ENCODE results near the gene SLC49A4.

SLC49A4 gene

GRCh38 chr3:122916084-122916483 lies 121.2 kb downstream of the SLC49A4 start:
- no peak overlapping the region for H2BK120ac ChIP-seq (ENCODE audit: low read depth, low read length)
- no peak overlapping the region for H2AFZ ChIP-seq (ENCODE audit: low read length)
- no peak overlapping the region for H2BK5ac ChIP-seq (ENCODE audit: low read length)
- DNase-seq (ENCODE audit: low spot score), result no peak
- H3K4me3 ChIP-seq (ENCODE audit: low read length in 2 of 2), result no peak overlapping the region
- H3K9ac ChIP-seq (ENCODE audit: low read depth, low read length, poor library complexity), result no peak overlapping the region
- no peaks in the 10 kb centered on the region for H3K9me3 ChIP-seq (replicated peaks in 1 of 2; ENCODE audit: control insufficient read depth in 2 of 2, insufficient read depth in 1 of 2, low read depth in 1 of 2, low read length in 2 of 2)
- no peak overlapping the region for H3K4me2 ChIP-seq (ENCODE audit: insufficient read depth, low read length, poor library complexity, severe bottlenecking)
- no peak overlapping the region for H3K23ac ChIP-seq (ENCODE audit: low read depth, low read length, poor library complexity)
- H2AK5ac ChIP-seq (ENCODE audit: low read depth, low read length), result no peak overlapping the region
- H3K27ac ChIP-seq (replicated peaks; ENCODE audit: low read length), result no peak overlapping the region
- peaks cover 0 to 2% (median 0%) of the 10 kb centered on the region in 3 experiments for H3K27me3 ChIP-seq (ENCODE audit: control insufficient read depth in 3 of 3, insufficient read depth in 3 of 3, low read depth in 1 of 3, low read length in 3 of 3)
- no peak overlapping the region for H3K18ac ChIP-seq (ENCODE audit: low read length)
- no peak overlapping the region for H4K91ac ChIP-seq (ENCODE audit: low read depth, low read length, poor library complexity)
- H3K14ac ChIP-seq (ENCODE audit: low read length), result no peak overlapping the region
- H2BK12ac ChIP-seq (ENCODE audit: low read length), result no peak overlapping the region
- H2BK15ac ChIP-seq (ENCODE audit: low read length), result no peak overlapping the region
- no peak overlapping the region for H3K4ac ChIP-seq (ENCODE audit: low read length)
- H3K79me1 ChIP-seq (ENCODE audit: low read depth, low read length), result no peaks in the 10 kb centered on the region
- H4K8ac ChIP-seq (ENCODE audit: low read depth, low read length), result no peak overlapping the region
- no peaks in the 10 kb centered on the region for H3K4me1 ChIP-seq (ENCODE audit: control insufficient read depth in 2 of 2, insufficient read depth in 1 of 2, low read depth in 1 of 2, low read length in 2 of 2)
- WGBS, 2 donors (ENCODE audit: extremely low coverage in 2 of 2, insufficient read length in 2 of 2, insufficient replicate concordance in 1 of 2), result no CpG with 5 or more reads among the region's 4 CpGs
- H3K36me3 ChIP-seq (replicated peaks in 1 of 2; ENCODE audit: control insufficient read depth in 2 of 2, insufficient read depth in 2 of 2, low read length in 2 of 2), result peaks cover 0 to 100% of the 10 kb centered on the region in 2 donors

DNA sequence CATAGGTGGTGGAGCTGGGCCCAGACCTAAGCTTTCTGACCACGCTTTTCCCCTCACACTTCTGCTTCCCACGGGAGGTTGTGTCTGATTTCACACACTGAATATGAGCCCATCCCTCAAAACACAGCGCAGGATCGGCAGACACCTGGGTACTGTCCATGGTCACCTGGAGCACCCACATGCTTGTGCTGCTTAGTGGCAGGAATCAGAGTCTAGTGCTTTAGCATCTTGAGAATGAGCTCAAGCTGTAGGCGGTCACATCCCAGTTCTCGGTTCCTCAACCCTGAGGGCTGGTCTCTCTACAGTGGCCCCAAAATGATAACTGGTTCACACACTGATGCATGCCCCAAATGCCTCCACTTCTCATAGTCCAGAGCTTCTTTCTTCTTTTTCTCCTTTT lies 121.7 kb downstream of the SLC49A4 start:
- no peak overlapping the region for H3K23ac ChIP-seq (ENCODE audit: low read depth, low read length, poor library complexity)
- peaks cover 0 to 2% (median 0%) of the 10 kb centered on the region in 3 experiments for H3K27me3 ChIP-seq (ENCODE audit: control insufficient read depth in 3 of 3, insufficient read depth in 3 of 3, low read depth in 1 of 3, low read length in 3 of 3)
- no peak overlapping the region for H2AK5ac ChIP-seq (ENCODE audit: low read depth, low read length)
- no peak overlapping the region for H2BK12ac ChIP-seq (ENCODE audit: low read length)
- no peak overlapping the region for H2BK15ac ChIP-seq (ENCODE audit: low read length)
- H3K9ac ChIP-seq (ENCODE audit: low read depth, low read length, poor library complexity), result no peak overlapping the region
- no peak overlapping the region for H2BK120ac ChIP-seq (ENCODE audit: low read depth, low read length)
- H3K36me3 ChIP-seq (replicated peaks in 1 of 2; ENCODE audit: control insufficient read depth in 2 of 2, insufficient read depth in 2 of 2, low read length in 2 of 2), result peaks cover 0 to 100% of the 10 kb centered on the region in 2 donors
- no peak overlapping the region for H4K91ac ChIP-seq (ENCODE audit: low read depth, low read length, poor library complexity)
- H3K4me2 ChIP-seq (ENCODE audit: insufficient read depth, low read length, poor library complexity, severe bottlenecking), result no peak overlapping the region
- no peak overlapping the region for H3K27ac ChIP-seq (replicated peaks; ENCODE audit: low read length)
- DNase-seq (ENCODE audit: low spot score), result no peak
- H3K4me1 ChIP-seq (ENCODE audit: control insufficient read depth in 2 of 2, insufficient read depth in 1 of 2, low read depth in 1 of 2, low read length in 2 of 2), result no peaks in the 10 kb centered on the region
- H3K4me3 ChIP-seq (ENCODE audit: low read length in 2 of 2), result no peak overlapping the region
- no peak overlapping the region for H3K4ac ChIP-seq (ENCODE audit: low read length)
- WGBS, 2 donors (ENCODE audit: extremely low coverage in 2 of 2, insufficient read length in 2 of 2, insufficient replicate concordance in 1 of 2), result no CpG with 5 or more reads among the region's 6 CpGs
- no peaks in the 10 kb centered on the region for H3K79me1 ChIP-seq (ENCODE audit: low read depth, low read length)
- H2BK5ac ChIP-seq (ENCODE audit: low read length), result no peak overlapping the region
- no peak overlapping the region for H3K14ac ChIP-seq (ENCODE audit: low read length)
- no peak overlapping the region for H3K18ac ChIP-seq (ENCODE audit: low read length)
- H2AFZ ChIP-seq (ENCODE audit: low read length), result no peak overlapping the region
- H3K9me3 ChIP-seq (replicated peaks in 1 of 2; ENCODE audit: control insufficient read depth in 2 of 2, insufficient read depth in 1 of 2, low read depth in 1 of 2, low read length in 2 of 2), result no peaks in the 10 kb centered on the region
- H4K8ac ChIP-seq (ENCODE audit: low read depth, low read length), result no peak overlapping the region

DNA sequence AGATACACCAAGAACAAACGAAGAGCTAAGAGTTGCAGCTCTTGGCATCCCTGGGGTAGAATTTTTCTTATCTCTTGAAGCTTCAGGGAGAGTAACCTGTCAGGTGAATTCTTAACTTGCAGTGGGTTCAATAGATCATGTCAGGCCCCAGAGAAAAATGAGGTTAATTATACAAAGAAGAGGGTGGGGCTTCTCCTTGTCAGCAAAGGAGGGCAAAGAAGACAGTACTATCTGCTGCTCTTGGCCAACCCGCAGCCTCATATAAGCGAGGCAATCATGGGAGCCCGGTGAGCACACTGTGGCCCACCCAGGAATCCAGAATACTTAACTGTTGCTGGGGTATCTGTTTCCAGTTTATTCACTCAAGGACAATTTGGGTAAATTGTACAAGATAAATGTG lies 122.5 kb downstream of the SLC49A4 start:
- no peak overlapping the region for H2BK120ac ChIP-seq (ENCODE audit: low read depth, low read length)
- H2BK5ac ChIP-seq (ENCODE audit: low read length), result no peak overlapping the region
- no peak overlapping the region for H4K91ac ChIP-seq (ENCODE audit: low read depth, low read length, poor library complexity)
- peaks cover 0 to 100% of the 10 kb centered on the region in 2 donors for H3K36me3 ChIP-seq (replicated peaks in 1 of 2; ENCODE audit: control insufficient read depth in 2 of 2, insufficient read depth in 2 of 2, low read length in 2 of 2)
- no peak overlapping the region for H2AK5ac ChIP-seq (ENCODE audit: low read depth, low read length)
- DNase-seq (ENCODE audit: low spot score), result no peak
- H3K4me1 ChIP-seq (ENCODE audit: control insufficient read depth in 2 of 2, insufficient read depth in 1 of 2, low read depth in 1 of 2, low read length in 2 of 2), result peaks cover 0 to 2% of the 10 kb centered on the region in 2 donors
- no peak overlapping the region for H3K4me3 ChIP-seq (ENCODE audit: low read length in 2 of 2)
- no peak overlapping the region for H3K14ac ChIP-seq (ENCODE audit: low read length)
- H3K4ac ChIP-seq (ENCODE audit: low read length), result no peak overlapping the region
- H3K18ac ChIP-seq (ENCODE audit: low read length), result no peak overlapping the region
- H3K4me2 ChIP-seq (ENCODE audit: insufficient read depth, low read length, poor library complexity, severe bottlenecking), result no peak overlapping the region
- no peak overlapping the region for H3K27ac ChIP-seq (replicated peaks; ENCODE audit: low read length)
- H4K8ac ChIP-seq (ENCODE audit: low read depth, low read length), result no peak overlapping the region
- H2BK15ac ChIP-seq (ENCODE audit: low read length), result no peak overlapping the region
- WGBS, 2 donors (ENCODE audit: extremely low coverage in 2 of 2, insufficient read length in 2 of 2, insufficient replicate concordance in 1 of 2), result no CpG with 5 or more reads among the region's 4 CpGs
- H3K27me3 ChIP-seq (ENCODE audit: control insufficient read depth in 3 of 3, insufficient read depth in 3 of 3, low read depth in 1 of 3, low read length in 3 of 3), result peaks cover 0 to 6% (median 0%) of the 10 kb centered on the region in 3 experiments
- no peaks in the 10 kb centered on the region for H3K79me1 ChIP-seq (ENCODE audit: low read depth, low read length)
- no peak overlapping the region for H2AFZ ChIP-seq (ENCODE audit: low read length)
- no peak overlapping the region for H3K23ac ChIP-seq (ENCODE audit: low read depth, low read length, poor library complexity)
- no peak overlapping the region for H2BK12ac ChIP-seq (ENCODE audit: low read length)
- H3K9me3 ChIP-seq (replicated peaks in 1 of 2; ENCODE audit: control insufficient read depth in 2 of 2, insufficient read depth in 1 of 2, low read depth in 1 of 2, low read length in 2 of 2), result no peaks in the 10 kb centered on the region
- H3K9ac ChIP-seq (ENCODE audit: low read depth, low read length, poor library complexity), result no peak overlapping the region

DNA sequence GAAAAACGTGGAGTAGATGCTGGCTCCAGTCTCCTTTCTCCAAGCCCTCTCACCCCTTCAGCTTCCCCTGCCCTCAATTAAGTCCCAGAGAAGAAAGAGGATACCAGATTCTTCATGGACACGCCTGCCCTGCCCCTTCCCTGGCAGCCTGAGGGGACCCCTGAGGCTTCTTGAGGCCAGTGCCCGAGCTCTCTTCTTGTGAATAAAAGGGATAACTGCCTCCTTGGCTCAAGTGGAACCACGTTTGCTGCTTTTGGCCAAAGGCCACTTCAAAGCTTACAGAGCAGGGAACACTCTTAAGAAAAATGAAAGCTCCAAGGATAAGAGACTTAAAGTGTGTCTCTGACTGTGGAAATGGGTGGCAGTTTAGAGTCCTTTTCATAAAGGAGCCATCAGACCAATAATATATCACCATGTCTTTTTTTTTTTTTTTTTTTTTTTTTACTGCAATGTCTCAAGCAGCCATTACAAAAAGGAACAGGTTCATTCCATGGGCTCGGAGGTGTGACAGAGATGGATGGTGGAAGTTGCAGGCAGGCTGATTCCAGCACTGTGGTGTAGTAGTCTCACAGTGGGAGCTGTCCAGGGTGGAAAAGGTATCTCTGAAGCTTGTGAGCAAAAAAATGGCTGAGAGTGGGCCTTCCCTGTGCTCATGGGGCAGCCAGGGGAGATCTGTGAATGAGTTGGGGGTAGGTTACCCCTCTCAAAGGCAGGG lies 123.9 kb downstream of the SLC49A4 start:
- no peak overlapping the region for H2AFZ ChIP-seq (ENCODE audit: low read length)
- H3K14ac ChIP-seq (ENCODE audit: low read length), result no peak overlapping the region
- no peak for DNase-seq (ENCODE audit: low spot score)
- peaks cover 0 to 12% (median 0%) of the 10 kb centered on the region in 3 experiments for H3K27me3 ChIP-seq (ENCODE audit: control insufficient read depth in 3 of 3, insufficient read depth in 3 of 3, low read depth in 1 of 3, low read length in 3 of 3)
- H3K4me1 ChIP-seq (ENCODE audit: control insufficient read depth in 2 of 2, insufficient read depth in 1 of 2, low read depth in 1 of 2, low read length in 2 of 2), result peaks cover 0 to 2% of the 10 kb centered on the region in 2 donors
- H2BK15ac ChIP-seq (ENCODE audit: low read length), result no peak overlapping the region
- no peak overlapping the region for H3K4me3 ChIP-seq (ENCODE audit: low read length in 2 of 2)
- no peak overlapping the region for H2AK5ac ChIP-seq (ENCODE audit: low read depth, low read length)
- H3K27ac ChIP-seq (replicated peaks; ENCODE audit: low read length), result no peak overlapping the region
- no peaks in the 10 kb centered on the region for H3K9me3 ChIP-seq (replicated peaks in 1 of 2; ENCODE audit: control insufficient read depth in 2 of 2, insufficient read depth in 1 of 2, low read depth in 1 of 2, low read length in 2 of 2)
- no peak overlapping the region for H3K23ac ChIP-seq (ENCODE audit: low read depth, low read length, poor library complexity)
- no peak overlapping the region for H2BK12ac ChIP-seq (ENCODE audit: low read length)
- H3K4me2 ChIP-seq (ENCODE audit: insufficient read depth, low read length, poor library complexity, severe bottlenecking), result no peak overlapping the region
- H4K91ac ChIP-seq (ENCODE audit: low read depth, low read length, poor library complexity), result no peak overlapping the region
- no peak overlapping the region for H3K18ac ChIP-seq (ENCODE audit: low read length)
- peaks cover 0 to 100% of the 10 kb centered on the region in 2 donors for H3K36me3 ChIP-seq (replicated peaks in 1 of 2; ENCODE audit: control insufficient read depth in 2 of 2, insufficient read depth in 2 of 2, low read length in 2 of 2)
- no peak overlapping the region for H2BK120ac ChIP-seq (ENCODE audit: low read depth, low read length)
- no CpG with 5 or more reads among the region's 5 CpGs for WGBS, 2 donors (ENCODE audit: extremely low coverage in 2 of 2, insufficient read length in 2 of 2, insufficient replicate concordance in 1 of 2)
- no peaks in the 10 kb centered on the region for H3K79me1 ChIP-seq (ENCODE audit: low read depth, low read length)
- H3K9ac ChIP-seq (ENCODE audit: low read depth, low read length, poor library complexity), result no peak overlapping the region
- no peak overlapping the region for H2BK5ac ChIP-seq (ENCODE audit: low read length)
- no peak overlapping the region for H4K8ac ChIP-seq (ENCODE audit: low read depth, low read length)
- H3K4ac ChIP-seq (ENCODE audit: low read length), result no peak overlapping the region
